Stimulated activated CD4-positive, alpha-beta T cell treated with anti-CD3 and anti-CD28 coated beads, Interleukin-4, amount 100 ng/mL, for 48 hours (primary cell): ENCODE results near the gene YLPM1.

ENCODE experiments used
- DNase-seq, 2 donors: peaks; one replicate each; pipeline ENCODE4 v3.0.0-alpha.2; 2020; ENCODE audit warnings: low read depth in 2 of 2

Gene YLPM1

GRCh38 chr14:74786796-74787315, 23.7 kb downstream of the YLPM1 start:
- DNase-seq = no peak

GRCh38 chr14:74792249-74793039, 29.3 kb downstream of the YLPM1 start:
- DNase-seq = no peak

GRCh38 chr14:74793506-74794155, 30.5 kb downstream of the YLPM1 start:
- DNase-seq = no peak

- no peak for DNase-seq
These were observed 31.8 kb downstream of the YLPM1 start for GRCh38 chr14:74794947-74795346.

- DNase-seq = no peak
These were observed 36.6 kb downstream of the YLPM1 start for GRCh38 chr14:74799765-74800164.

- no peak for DNase-seq
These were observed 37.7 kb downstream of the YLPM1 start for GRCh38 chr14:74800780-74801179.

- DNase-seq = no peak
These were observed 38.3 kb downstream of the YLPM1 start for GRCh38 chr14:74801396-74801795.

- DNase-seq = no peak
These were observed 41.2 kb downstream of the YLPM1 start for GRCh38 chr14:74804219-74804825.

- no peak for DNase-seq
These were observed 44.9 kb downstream of the YLPM1 start for GRCh38 chr14:74807853-74808545.

- no peak for DNase-seq
These were observed 53.0 kb downstream of the YLPM1 start for GRCh38 chr14:74816124-74816523.

- DNase-seq = no peak
These were observed 57.2 kb downstream of the YLPM1 start for GRCh38 chr14:74820288-74820687.

GRCh38 chr14:74821267-74821915, 58.3 kb downstream of the YLPM1 start:
- DNase-seq = no peak

- no peak for DNase-seq
These were observed 61.9 kb downstream of the YLPM1 start for GRCh38 chr14:74824997-74825396.

GRCh38 chr14:74826574-74826973, 63.5 kb downstream of the YLPM1 start:
- no peak for DNase-seq

GRCh38 chr14:74829251-74829650, 66.1 kb downstream of the YLPM1 start:
- DNase-seq = no peak

GRCh38 chr14:74832849-74833248, 69.7 kb downstream of the YLPM1 start:
- DNase-seq = no peak

GRCh38 chr14:74834692-74835392, 71.7 kb downstream of the YLPM1 start:
- no peak for DNase-seq

- no peak for DNase-seq
These were observed 72.6 kb downstream of the YLPM1 start for GRCh38 chr14:74835645-74836250.

GRCh38 chr14:74836251-74836960, 73.3 kb downstream of the YLPM1 start:
- DNase-seq = no peak

- DNase-seq = no peak
These were observed 75.0 kb downstream of the YLPM1 start for GRCh38 chr14:74838166-74838565.
